HG02588 (cell line): ENCODE results near the gene GJB5.
"Not testable (repeated sequence)": the region's sequence is repeated elsewhere in the genome, so short reads cannot be mapped to it uniquely, and the experiment has no call there.

Experiments
- ATAC-seq: cut with Tn5 transposase; IDR thresholded peaks from one replicate; pipeline ENCODE4 v1.9.1; 2021; ENCODE audit warnings: mild to moderate bottlenecking, moderate library complexity; ENCODE audit not compliant: unreplicated experiment

Gene GJB5

DNA sequence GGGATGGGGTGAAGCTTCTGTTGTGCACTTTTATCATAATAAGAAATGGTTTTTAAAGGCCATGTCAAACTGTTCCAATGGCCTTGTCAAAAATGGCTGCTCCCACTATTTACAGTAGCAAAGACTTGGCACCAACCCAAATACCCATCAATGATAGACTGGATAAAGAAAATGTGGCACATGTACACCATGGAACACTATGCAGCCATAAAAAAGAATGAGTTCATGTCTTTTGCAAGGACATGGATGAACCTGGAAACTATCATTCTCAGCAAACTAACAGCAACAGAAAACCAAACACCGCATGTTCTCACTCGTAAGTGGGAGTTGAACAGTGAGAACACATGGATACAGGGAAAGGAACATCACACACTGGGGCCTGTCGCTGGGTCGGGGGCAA lies 18.3 kb downstream of the GJB5 start:
- ATAC-seq: not testable (repeated sequence)

DNA sequence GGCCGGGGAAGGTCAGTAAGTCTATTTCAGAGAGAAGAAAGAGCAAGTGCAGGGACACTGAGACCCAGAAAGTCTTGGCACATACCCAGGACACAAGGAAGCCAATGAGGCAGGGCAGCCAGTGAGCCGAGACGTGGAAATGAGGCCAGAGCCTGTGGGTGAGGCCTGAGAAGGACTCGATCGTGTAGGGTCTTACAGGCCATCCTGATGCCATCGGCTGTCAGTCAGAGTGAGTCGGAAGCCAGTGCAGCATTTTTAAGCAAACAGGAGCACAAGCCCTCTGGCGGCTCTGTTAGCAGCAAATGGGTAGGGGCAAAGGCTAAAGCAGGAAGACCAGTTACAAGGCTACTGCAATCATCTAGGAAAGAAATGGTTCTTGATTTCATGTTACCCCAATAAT lies 20.1 kb downstream of the GJB5 start:
- ATAC-seq: no peak

DNA sequence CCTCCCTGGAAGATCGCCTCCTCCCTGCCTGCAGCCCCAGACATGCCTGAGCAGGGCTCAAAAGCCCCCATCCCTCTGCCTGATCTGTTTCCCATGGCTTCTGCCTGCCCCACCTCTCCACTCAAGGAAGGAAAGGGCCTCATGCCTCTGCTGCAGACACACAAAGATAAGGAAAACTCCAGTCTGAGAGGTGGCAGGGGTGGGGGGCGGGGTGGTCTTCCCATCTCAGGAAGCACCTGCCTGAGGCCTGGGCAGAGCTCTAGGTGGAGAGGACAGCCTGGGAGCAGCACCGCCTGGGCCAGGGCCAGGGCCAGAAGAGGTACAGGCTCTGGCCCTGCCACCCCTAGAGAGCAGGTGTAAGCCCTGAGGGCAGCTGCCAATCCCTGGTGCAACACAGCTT lies 22.1 kb downstream of the GJB5 start:
- no peak for ATAC-seq

DNA sequence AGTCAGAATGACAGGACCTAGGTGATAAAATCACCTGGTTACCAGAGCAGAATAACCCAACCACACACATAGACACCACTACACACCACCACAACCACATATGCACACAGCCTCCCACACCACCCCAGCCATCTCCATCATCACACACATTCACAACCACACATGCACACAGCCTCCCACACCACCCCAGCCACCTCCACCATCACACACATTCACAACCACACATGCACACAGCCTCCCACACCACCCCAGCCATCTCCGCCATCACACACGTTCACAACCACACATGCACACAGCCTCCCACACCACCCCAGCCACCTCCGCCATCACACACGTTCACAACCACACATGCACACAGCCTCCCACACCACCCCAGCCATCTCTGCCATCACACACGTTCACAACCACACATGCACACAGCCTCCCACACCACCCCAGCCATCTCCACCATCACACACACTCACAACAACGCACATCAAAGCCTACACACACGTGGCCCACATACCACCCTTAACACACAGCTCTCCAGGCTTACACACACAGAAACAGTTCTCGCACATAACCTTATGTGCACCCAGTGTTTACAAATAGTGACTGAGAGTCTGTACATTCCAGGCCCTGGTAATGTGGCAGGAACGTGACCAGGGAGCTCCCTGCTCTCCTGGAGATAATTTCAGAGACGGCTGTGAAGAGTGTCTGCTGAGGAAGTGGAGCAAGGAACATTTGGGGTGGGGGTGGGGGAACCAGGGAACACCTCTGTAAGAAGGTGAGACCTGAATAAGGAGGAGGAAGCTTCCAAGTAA lies 22.9 kb downstream of the GJB5 start:
- no peak for ATAC-seq

DNA sequence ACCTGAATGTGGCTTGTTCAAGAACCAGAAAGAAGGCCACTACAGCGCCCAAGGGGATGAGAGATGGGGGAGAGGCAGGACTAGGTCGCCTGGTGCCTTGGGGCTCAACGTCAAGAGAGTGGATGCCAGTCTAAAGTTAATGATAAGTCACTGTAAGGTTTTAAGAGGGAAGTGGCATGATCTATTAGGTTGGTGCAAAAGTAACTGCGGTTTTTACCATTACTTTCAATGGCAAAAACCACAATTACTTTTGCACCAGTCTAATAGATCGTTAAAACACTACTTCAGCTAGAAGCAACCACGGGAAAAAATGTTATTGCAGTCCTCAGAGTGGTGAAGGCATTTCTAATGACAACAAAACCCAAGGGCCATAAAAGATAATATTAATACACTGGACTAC lies 23.5 kb downstream of the GJB5 start:
- ATAC-seq: no peak

DNA sequence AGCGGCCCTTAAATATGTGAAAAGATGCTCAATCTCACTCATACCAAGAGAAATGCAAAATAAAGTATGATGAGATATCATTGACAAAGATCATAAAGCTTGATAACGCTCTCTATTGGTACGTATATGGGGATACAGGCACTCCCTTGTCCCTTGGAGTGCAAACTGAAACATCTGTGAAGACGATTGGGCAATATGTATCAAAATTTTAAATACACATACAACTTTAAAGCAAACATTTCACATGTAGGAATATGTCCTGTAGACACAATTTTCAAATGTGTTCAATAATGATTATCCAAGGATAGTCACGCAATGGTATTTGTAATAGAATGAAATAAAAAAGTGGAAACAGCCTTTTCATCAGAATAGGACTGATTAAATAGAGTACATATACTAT lies 24.2 kb downstream of the GJB5 start:
- ATAC-seq: no peak

DNA sequence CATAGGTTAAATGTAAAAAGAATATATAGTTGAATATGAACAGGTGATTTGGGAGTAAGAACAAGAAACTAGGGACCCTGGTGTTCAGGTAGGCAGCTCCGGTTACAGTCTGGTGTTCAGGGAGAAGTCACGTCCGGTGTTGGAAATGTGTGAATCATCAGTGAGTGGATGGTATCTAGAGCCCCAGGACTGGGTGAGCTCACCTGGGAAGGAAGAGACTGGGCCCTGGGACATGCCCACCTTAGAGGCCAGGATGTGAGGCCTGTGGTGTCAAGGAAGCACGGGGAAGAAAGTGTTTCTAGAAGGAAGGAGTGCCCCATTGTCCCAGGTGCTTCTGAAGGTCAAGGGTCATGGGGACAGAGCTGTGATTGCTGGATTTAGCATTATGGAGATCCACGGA lies 24.7 kb downstream of the GJB5 start:
- no peak for ATAC-seq

DNA sequence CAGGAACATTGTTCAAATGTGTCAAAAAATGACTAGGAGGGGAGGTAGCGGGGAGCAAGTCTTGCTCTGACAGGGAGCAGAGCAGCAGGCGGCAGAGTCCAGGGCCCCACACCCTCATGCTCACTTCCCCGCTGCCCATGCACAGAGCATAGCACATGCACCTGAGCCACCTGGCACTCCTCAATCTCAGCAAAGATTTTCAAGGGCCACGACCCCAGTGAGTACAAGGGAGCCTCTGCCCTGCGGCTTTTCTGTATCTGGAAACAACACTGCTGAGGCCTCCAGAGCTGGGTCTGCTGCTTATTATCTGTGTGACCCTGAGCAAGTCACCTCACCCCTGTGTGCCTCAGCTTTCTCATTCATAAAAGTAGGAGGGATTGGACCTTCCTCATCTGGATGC lies 25.1 kb downstream of the GJB5 start:
- no peak for ATAC-seq

DNA sequence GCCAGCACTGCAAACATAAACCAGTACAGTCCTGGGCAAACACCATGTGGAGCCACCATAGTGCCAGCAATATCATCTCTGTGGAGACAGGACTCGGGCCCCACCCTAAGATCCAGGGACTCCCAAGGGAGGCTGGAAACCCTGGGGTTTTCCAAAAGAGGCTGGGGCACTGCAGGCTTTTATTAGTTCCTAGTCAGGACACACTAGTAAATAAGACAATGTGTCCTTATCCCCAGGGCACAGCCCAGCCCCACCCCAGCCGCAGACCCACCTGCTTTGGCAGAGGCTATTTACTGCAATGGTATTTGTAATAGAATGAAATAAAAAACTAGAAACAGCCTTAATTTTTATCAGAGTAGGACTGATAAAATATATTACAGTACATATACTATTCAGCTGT lies 25.7 kb downstream of the GJB5 start:
- ATAC-seq: no peak

DNA sequence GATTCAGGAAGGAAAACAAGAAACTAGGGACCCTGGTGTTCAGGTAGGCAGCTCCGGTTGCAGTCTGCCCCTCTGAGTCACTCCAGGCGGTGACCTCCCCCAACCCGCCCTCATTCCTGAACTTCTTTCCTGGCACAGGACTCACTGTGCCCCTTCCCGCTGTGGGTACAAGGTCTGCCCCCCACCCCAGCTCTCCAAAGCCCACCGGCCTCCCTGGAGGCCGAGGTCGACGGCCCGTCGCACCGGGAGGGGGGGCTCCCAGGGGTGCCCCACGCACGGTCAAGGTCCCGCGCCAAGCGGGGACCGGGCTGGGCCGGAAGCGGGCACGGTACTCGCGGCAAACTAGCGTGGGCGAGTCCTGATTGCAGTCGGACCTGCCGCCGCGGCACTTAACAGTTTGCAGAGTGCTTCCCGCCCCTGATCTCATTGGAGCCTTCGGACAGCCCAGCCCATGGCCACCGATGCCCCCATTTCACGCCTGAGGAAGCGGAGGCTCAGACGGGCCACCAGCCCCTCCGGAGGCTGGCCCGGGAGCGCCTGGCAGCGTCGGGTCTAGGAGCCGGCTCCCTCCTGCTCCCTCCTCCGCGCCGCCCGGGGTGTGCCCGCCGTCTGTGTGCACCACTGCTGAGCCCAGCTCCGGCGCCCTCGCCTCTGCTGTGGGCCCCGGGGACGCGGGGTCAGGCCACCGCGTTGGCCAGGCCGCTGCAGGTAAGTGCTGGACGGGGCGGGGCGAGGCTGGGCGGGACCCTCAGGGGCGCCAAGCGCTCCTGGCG lies 26.4 kb downstream of the GJB5 start, which contains the start of gene GJB3:
Gene GJB3 (plus strand): TSS at position 144 of the 773 bp plus-strand sequence. CDS start 3,549 bp downstream, outside the sequence.
- ATAC-seq: no peak

DNA sequence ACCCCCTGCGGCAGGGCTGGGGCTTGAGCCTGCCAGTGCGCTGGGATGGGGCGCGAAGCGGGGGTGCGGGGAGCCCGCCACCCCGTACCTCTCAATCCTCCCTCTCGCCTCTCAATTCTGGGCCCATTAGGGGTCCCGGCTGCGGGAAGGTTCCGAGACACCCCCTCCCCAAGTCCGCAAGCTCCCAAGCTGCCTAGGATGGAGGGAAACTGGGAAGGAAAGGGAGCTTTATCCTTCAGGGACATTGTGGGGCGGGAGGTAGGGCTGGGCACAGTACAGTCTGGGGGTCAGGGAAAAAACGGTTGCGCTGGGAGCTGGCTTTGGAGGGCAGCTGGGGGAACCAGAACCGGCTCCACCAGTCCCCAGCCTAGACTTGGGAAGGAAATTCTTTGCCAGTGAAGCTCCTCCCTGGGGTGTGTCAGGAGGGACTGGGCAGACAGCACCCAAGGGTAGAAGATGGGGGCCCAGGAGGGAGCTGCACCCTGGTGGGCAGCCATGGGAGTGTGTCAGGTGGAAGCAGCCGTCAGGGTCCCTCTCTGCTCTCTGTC lies 27.1 kb downstream of the GJB5 start:
- no peak for ATAC-seq

DNA sequence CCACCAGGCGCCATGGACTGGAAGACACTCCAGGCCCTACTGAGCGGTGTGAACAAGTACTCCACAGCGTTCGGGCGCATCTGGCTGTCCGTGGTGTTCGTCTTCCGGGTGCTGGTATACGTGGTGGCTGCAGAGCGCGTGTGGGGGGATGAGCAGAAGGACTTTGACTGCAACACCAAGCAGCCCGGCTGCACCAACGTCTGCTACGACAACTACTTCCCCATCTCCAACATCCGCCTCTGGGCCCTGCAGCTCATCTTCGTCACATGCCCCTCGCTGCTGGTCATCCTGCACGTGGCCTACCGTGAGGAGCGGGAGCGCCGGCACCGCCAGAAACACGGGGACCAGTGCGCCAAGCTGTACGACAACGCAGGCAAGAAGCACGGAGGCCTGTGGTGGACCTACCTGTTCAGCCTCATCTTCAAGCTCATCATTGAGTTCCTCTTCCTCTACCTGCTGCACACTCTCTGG lies 29.9 kb downstream of the GJB5 start:
- ATAC-seq: no peak

DNA sequence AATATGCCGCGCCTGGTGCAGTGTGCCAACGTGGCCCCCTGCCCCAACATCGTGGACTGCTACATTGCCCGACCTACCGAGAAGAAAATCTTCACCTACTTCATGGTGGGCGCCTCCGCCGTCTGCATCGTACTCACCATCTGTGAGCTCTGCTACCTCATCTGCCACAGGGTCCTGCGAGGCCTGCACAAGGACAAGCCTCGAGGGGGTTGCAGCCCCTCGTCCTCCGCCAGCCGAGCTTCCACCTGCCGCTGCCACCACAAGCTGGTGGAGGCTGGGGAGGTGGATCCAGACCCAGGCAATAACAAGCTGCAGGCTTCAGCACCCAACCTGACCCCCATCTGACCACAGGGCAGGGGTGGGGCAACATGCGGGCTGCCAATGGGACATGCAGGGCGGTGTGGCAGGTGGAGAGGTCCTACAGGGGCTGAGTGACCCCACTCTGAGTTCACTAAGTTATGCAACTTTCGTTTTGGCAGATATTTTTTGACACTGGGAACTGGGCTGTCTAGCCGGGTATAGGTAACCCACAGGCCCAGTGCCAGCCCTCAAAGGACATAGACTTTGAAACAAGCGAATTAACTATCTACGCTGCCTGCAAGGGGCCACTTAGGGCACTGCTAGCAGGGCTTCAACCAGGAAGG lies 30.5 kb downstream of the GJB5 start:
- ATAC-seq: no peak

DNA sequence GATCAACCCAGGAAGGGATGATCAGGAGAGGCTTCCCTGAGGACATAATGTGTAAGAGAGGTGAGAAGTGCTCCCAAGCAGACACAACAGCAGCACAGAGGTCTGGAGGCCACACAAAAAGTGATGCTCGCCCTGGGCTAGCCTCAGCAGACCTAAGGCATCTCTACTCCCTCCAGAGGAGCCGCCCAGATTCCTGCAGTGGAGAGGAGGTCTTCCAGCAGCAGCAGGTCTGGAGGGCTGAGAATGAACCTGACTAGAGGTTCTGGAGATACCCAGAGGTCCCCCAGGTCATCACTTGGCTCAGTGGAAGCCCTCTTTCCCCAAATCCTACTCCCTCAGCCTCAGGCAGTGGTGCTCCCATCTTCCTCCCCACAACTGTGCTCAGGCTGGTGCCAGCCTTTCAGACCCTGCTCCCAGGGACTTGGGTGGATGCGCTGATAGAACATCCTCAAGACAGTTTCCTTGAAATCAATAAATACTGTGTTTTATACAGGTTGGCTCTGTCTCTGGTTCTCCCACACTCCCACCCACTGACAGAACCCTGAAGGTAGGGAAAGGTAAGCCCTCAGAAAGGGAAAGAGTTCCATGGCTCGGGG lies 31.1 kb downstream of the GJB5 start:
- ATAC-seq: no peak

DNA sequence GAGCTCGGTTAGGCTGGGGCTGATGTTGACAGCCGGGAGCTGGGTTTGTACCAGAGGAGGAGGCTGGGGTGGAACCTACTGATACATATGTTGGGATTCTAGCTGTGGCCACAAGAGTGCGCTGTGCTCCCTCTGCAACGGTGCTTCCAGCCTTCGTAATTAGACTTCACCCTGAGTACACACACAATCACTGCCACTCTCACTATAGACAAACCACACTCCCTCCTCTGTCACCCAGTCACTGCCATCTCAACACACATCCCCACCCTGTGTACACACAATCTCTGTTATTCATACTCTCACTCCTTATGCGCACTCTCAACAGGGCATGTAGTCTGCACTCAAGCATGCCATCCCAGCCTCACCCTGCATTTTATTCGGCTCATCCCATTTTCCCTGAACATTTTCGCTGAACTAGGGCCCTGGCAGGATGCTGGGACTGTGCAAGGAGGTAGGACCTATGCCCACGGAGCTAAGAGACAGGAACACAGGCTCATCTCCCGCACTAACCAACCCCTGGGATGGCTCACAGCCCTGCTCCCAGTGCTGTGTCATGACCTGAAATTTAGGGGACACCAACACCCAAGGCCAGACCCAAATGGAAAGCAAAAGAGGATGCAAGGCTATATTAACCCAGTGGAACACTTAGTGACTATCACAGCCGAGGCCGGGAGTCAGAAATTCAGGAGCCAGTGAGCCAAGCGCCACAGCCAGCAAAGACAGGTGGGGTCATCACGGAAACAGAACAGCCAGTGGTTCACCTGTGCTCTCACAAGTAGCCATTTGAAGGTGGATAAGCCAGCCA lies 31.9 kb downstream of the GJB5 start:
- ATAC-seq: no peak

DNA sequence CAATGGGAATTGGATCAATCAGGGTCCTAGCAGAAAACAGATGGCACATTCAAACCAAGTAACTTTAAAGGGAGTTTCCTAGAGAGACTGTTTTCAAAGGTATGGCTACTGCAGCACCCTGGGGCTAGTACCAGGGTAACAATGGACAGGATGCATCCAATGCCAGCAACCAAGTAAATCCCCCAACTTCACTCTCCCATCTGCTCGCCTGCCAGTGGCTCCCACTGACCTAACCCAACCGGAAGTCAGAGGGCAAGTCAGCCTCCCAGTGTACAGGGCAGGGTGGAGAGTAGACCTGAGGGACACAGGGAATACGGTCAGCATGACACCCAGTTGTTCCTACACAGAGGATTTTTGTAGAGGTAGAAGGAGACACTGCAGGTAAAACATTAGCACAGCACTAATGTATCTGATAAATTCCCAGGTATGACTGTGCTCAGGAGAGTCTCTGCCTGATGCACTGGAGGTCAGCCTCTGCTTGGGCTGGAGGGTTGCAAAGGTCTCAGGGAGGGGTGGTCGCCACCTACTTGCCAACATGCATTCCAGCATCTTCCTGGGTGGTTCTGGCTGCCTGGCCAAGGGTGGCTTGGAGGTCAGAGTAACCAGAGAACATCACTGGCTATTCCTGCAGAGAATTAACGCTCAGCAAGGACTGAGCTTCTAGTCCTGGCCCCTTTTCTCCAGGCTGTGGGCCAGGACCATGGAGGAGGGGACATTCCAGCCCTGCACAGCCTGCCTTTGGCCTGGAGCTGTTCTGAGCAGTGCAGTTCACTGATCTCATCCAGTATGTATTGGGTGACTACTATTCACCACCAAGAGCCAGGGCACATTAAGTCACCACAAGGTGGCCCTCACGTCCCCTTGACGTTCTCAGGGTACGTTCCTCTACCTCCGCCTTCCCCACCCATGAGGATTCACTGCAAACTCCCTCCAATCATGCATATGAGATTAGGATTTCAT lies 32.9 kb downstream of the GJB5 start:
- no peak for ATAC-seq

DNA sequence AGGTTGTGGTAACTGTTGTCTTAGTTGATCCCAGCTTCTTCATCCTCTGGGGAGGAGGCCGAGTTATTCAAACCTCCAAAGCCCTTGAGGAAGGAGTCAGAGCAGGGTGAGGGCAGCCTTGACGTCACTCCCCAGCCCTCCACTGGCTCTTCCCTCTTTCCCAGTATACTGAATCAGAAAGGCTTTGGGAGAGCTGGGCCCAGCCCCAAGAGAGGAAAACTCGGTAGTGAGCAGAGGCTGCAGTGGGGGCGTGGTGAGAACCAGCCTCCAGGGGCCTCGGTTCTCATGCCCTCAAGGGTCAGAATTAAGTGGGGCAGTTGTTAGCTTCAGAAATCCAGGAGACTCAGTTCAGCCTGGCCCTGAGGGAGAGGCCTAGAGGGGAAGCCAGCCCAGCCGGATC lies 36.1 kb downstream of the GJB5 start:
- no peak for ATAC-seq

DNA sequence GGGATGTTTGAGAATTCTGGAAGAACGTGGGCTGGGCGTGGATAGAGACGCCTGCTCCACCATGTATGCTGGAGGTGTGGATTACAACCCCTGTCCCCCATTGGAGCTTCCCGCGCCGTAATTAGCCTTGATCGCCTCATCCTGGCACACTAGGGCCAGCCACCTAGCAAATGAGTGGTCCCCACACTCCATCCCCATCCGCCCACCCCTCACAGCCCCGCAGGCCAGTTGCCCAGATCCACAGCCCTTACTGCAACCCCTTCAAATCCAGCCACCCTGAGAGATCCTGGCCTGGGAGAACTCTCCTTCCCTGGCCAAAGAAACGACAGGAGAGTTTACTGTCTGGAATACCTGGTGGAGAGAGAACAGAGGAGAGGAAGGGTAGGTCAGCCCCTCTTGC lies 37.6 kb downstream of the GJB5 start:
- no peak for ATAC-seq
